Loucy (cell line): ENCODE data around the gene SPATA2L.

Source experiments
- H2AFZ ChIP-seq: fragments of 200-600 bp; sonication (generic); 2 replicates; pipeline ENCODE4 v1.6.0; 2016; ENCODE audit warnings: antibody characterized with exemption, mild to moderate bottlenecking, low read length, moderate library complexity
- H3F3A ChIP-seq: fragments of 200-600 bp; 2 replicates; pipeline ENCODE4 v1.6.0; 2016; ENCODE audit warnings: antibody characterized with exemption, low read depth, mild to moderate bottlenecking
- H3K27me3 ChIP-seq: fragments of 200-600 bp; sonication (generic); 2 replicates; pipeline ENCODE4 v1.6.1; 2014; ENCODE audit warnings: low read length, mild to moderate bottlenecking; ENCODE audit not compliant: insufficient read depth, poor library complexity, severe bottlenecking
- H3K36me3 ChIP-seq: fragments of 200-600 bp; sonication (generic); 2 replicates; pipeline ENCODE4 v1.6.1; 2016; ENCODE audit warnings: low read length; ENCODE audit not compliant: insufficient read depth
- H3K4me1 ChIP-seq: fragments of 200-600 bp; sonication (generic); 2 replicates; pipeline ENCODE4 v1.5.1; 2014; ENCODE audit warnings: low read length, mild to moderate bottlenecking; ENCODE audit not compliant: insufficient read depth, poor library complexity, severe bottlenecking
- H3K4me2 ChIP-seq: fragments of 200-600 bp; sonication (generic); 2 replicates; pipeline ENCODE4 v1.6.0; 2014; ENCODE audit warnings: antibody characterized with exemption, low read length, low read depth, mild to moderate bottlenecking; ENCODE audit not compliant: poor library complexity, severe bottlenecking
- H3K4me3 ChIP-seq: fragments of 200-600 bp; sonication (generic); 2 replicates; pipeline ENCODE4 v1.5.1; 2014; ENCODE audit warnings: low read length, mild to moderate bottlenecking, mixed read lengths; ENCODE audit not compliant: poor library complexity, severe bottlenecking
- H3K79me2 ChIP-seq: fragments of 200-600 bp; sonication (generic); 2 replicates; pipeline ENCODE4 v1.6.1; 2014; ENCODE audit warnings: low read length; ENCODE audit not compliant: insufficient read depth
- H3K9ac ChIP-seq: fragments of 200-600 bp; sonication (generic); 2 replicates; pipeline ENCODE4 v1.6.0; 2014; ENCODE audit warnings: mild to moderate bottlenecking, low read depth, low read length, moderate library complexity; ENCODE audit not compliant: poor library complexity, severe bottlenecking
- H3K9me2 ChIP-seq: fragments of 200-600 bp; sonication (generic); replicated peaks from 2 replicates; pipeline ENCODE4 v1.6.1; 2016; ENCODE audit warnings: low read depth, low read length, mixed read lengths
- H3K9me3 ChIP-seq: fragments of 200-600 bp; sonication (generic); 2 replicates; pipeline ENCODE4 v1.6.1; 2014; ENCODE audit warnings: mild to moderate bottlenecking, antibody characterized with exemption, low read length, low read depth; ENCODE audit not compliant: insufficient read depth
- H4K20me1 ChIP-seq: fragments of 200-600 bp; sonication (generic); 2 replicates; pipeline ENCODE4 v1.6.0; 2014; ENCODE audit warnings: antibody characterized with exemption, low read length, mild to moderate bottlenecking; ENCODE audit not compliant: insufficient read depth, poor library complexity, severe bottlenecking
- EZH2phosphoT487 ChIP-seq: fragments of 200-600 bp; IDR thresholded peaks from 2 replicates; pipeline ENCODE4 v1.6.1; 2018; ENCODE audit warnings: antibody characterized with exemption, mild to moderate bottlenecking, moderate library complexity, borderline replicate concordance
- TF ChIP-seq, protein P1 (sequence below): fragments of 200-600 bp; sonication (generic); conservative IDR thresholded peaks from 2 replicates; pipeline ENCODE4 v1.5.1; 2014; ENCODE audit warnings: mild to moderate bottlenecking, antibody characterized with exemption, low read length

SPATA2L gene

DNA sequence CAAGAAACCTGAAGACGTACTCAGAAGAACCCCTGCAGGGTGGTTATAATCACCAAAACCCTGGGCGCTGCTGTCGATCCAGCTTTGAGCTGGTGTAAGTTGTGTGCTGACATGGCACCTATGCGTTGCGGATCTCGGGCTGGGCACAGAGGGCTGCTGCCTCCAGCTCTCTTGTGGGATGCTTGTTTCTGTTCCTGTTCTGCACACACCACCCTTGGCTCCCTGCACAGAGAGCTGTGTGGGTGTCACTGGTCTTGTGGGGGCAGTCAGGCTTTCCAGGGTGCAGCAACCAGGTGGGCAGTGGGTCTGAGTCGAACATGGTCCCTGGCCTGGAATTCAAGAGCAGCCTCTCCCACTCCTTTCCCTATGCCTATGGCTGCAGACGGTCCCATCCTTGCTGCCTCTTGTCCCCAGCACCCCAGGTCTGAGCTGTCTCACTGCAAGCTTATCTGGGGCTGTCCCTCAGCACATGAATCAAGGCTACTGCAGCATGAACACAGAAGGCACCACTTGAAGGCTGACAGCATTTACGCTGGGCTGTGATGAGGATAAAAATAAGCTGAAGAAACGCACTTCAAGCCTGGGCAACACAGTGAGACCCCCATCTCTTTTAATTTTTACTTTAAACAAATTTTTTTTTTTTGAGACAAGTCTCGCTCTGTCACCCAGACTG, 40.0 kb upstream of the SPATA2L start:
- no peaks in the 10 kb centered on the region for H3K4me1 ChIP-seq
- peaks cover 4% of the 10 kb centered on the region for H4K20me1 ChIP-seq
- no peaks in the 10 kb centered on the region for H3K9me3 ChIP-seq
- H3K27me3 ChIP-seq: no peaks in the 10 kb centered on the region
- peaks cover 31% of the 10 kb centered on the region; the same call in 1 of the 2 replicates for H3K36me3 ChIP-seq
- H2AFZ ChIP-seq: no peak overlapping the region
- H3K79me2 ChIP-seq: no peaks in the 10 kb centered on the region
- no peaks in the 10 kb centered on the region for H3K9me2 ChIP-seq
- TF ChIP-seq, protein P1, sequence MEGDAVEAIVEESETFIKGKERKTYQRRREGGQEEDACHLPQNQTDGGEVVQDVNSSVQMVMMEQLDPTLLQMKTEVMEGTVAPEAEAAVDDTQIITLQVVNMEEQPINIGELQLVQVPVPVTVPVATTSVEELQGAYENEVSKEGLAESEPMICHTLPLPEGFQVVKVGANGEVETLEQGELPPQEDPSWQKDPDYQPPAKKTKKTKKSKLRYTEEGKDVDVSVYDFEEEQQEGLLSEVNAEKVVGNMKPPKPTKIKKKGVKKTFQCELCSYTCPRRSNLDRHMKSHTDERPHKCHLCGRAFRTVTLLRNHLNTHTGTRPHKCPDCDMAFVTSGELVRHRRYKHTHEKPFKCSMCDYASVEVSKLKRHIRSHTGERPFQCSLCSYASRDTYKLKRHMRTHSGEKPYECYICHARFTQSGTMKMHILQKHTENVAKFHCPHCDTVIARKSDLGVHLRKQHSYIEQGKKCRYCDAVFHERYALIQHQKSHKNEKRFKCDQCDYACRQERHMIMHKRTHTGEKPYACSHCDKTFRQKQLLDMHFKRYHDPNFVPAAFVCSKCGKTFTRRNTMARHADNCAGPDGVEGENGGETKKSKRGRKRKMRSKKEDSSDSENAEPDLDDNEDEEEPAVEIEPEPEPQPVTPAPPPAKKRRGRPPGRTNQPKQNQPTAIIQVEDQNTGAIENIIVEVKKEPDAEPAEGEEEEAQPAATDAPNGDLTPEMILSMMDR: no peak
- H3K4me2 ChIP-seq: no peak overlapping the region
- no peaks in the 10 kb centered on the region for H3F3A ChIP-seq
- no peak overlapping the region for H3K4me3 ChIP-seq
- H3K9ac ChIP-seq: no peak overlapping the region

DNA sequence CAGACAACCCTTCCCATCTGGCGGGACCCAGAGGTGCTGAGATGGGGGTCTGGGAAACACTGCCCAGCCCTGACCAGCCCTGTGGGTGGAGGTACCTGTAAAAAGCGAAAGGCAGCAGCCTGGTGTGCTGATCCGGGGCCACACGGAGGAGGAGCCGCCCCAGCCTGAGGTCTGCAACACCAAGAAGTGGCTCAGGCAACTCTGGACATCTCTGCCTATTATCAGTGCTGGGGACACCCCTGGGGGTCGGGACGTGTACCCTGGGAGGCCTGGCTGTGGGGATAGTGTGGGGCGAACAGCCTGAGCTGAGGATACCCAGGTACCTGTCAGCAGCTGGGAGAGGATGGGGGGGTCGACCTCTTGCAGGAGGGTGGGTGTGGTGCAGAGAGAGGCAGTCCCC, 37.9 kb upstream of the SPATA2L start:
- Histone ChIP-seq H3K4me3 (no peak overlapping the region), H3K36me3 (peaks cover 27% of the 10 kb centered on the region; the same call in 1 of the 2 replicates), H3K27me3 (no peaks in the 10 kb centered on the region), H4K20me1 (peaks cover 4% of the 10 kb centered on the region), H3K9me2 (no peaks in the 10 kb centered on the region), H3K4me2 (no peak overlapping the region), H2AFZ (no peak overlapping the region), H3F3A (no peaks in the 10 kb centered on the region), H3K9me3 (no peaks in the 10 kb centered on the region), H3K4me1 (no peaks in the 10 kb centered on the region), H3K9ac (no peak overlapping the region), H3K79me2 (no peaks in the 10 kb centered on the region)
- TF ChIP-seq EZH2phosphoT487: no peak

DNA sequence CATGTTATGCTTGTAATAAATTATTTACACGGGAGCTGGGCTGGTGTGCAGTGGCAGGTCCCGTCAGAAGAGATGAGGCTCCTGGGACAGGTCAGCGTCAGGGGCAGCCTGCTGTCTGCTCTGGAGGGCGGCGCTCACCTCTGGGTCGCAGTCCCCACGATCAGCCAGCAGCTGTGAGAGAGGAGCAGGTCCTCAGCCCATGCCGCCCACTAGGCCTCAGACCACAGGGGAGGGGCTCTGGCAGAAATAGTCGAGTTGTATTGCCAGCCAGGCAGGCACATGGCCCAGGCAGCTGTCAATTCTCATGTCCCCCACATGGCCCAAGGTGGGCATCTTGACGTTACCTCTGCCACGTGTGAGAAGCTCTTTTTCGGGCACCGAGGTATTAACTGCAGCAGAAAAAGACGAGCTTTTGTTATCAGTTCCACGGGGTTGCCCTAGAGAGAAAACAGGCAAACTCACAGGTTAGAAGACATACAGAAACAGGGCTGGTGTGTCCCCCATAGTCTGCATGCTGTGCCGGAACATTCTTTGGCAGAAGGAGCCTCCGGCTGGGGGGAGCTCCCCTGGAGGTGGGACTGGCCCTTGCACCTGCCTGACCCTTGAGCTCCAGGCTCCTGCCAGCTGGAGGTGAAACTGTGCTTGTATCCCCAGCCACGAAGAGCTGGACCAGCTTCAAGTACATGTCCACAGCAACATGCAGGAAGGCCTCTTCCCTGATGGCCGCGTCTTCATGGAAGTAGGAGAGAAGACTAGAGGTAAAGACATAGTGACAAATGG, 37.2 kb upstream of the SPATA2L start:
- H3K27me3 ChIP-seq: no peaks in the 10 kb centered on the region
- no peaks in the 10 kb centered on the region for H3K4me1 ChIP-seq
- no peak overlapping the region for H3K4me2 ChIP-seq
- no peak overlapping the region for H3K9ac ChIP-seq
- no peaks in the 10 kb centered on the region for H3K9me2 ChIP-seq
- no peak for TF ChIP-seq EZH2phosphoT487
- TF ChIP-seq, protein P1: no peak
- H3K79me2 ChIP-seq: no peaks in the 10 kb centered on the region
- H3F3A ChIP-seq: no peaks in the 10 kb centered on the region
- H3K9me3 ChIP-seq: no peaks in the 10 kb centered on the region
- no peak overlapping the region for H2AFZ ChIP-seq
- H3K4me3 ChIP-seq: no peak overlapping the region
- H4K20me1 ChIP-seq: peaks cover 4% of the 10 kb centered on the region
- H3K36me3 ChIP-seq: peaks cover 31% of the 10 kb centered on the region; the same call in 1 of the 2 replicates
